ENCODE measurements around the gene CERS5.
A peak's percentile ranks its signal among the peaks of the same experiment; 100 is the strongest.
"Not testable (repeated sequence)": the region's sequence is repeated elsewhere in the genome, so short reads cannot be mapped to it uniquely, and the experiment has no call there.

Gene CERS5

DNA sequence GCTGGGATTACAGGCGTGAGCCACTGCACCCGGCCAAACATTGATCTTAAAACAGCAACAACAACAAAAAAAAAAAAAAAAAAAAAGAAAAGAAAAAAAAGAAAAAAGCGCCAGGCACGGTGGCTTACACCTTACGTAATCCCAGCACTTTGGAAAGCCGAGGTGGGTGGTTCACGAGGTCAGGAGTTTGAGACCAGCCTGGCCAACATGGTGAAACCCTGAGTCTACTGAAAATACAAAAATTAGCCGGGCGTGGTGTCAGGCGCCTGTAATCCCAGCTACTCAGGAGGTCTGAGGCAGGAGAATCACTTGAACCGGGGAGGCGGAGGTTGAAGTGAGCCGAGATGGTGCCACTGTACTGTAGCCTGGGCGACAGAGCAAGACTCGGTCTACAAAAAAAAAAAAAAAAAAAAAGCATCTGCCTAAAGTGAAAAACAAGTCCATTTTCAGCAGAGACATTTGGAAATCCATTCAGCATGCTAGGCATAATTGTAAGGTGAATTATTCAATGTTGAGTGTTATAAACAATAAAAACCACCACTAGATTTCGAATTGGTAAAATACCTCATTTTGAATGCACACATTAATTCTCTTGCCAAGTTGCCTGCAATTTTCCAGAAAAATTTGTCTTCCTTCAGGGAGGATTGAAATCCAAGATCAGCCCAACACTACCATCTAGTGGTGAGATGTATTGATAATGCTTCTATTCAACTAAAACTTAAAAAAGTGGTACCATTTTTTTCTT is 8.0 kb upstream of the CERS5 start:
- FAIRE-seq, result no peak
- DNase-seq (ENCODE audit: insufficient read length, low spot score), result no peak

GRCh38 chr12:50166799-50167048 is 445 bp downstream of the CERS5 start:
- FAIRE-seq (no peak), DNase-seq (ENCODE audit: insufficient read length, low spot score) (no peak)
- 0 out of 2 replicates have a peak, but pooled peaks have one; percentile 22 for TF ChIP-seq SPI1 (IDR thresholded peaks at IDR 0.05; ENCODE audit: low read depth, low read length)
- no peak for TF ChIP-seq POLR2A (IDR thresholded peaks at IDR 0.05; ENCODE audit: low read depth, low read length)

More for the DNA sequence above, 8.0 kb upstream of the CERS5 start:
- TF ChIP-seq TAF1 (IDR thresholded peaks at IDR 0.05; ENCODE audit: low read depth, low read length), result no peak
- no peak for TF ChIP-seq POLR2A (IDR thresholded peaks at IDR 0.05; ENCODE audit: low read depth, low read length)
- TF ChIP-seq POLR2AphosphoS5 (IDR thresholded peaks at IDR 0.05; ENCODE audit: low read depth, low read length), result no peak
- no peak for TF ChIP-seq SPI1 (IDR thresholded peaks at IDR 0.05; ENCODE audit: low read depth, low read length)
- TF ChIP-seq POU2F2 (IDR thresholded peaks at IDR 0.05; ENCODE audit: low read depth, low read length), result no peak
- TF ChIP-seq PAX5 (IDR thresholded peaks at IDR 0.05; ENCODE audit: insufficient read depth, low read length, severe bottlenecking), result no peak

DNA sequence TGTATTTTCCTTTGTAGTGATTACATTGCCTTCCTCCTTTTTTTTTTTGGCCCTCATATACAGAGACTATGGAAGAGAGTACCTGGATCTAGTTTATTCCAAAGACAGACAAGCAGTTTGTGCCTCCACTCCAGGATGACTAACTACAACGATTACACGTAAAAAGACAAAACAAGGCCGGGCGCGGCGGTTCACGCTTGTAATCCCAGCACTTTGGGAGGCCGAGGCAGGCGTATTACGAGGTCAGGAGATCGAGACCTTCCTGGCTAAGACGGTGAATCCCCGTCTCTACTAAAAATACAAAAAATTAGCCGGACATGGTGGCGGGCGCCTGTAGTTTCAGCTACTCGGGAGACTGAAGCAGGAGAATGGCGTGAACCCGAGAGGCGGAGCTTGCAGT is 2.2 kb downstream of the CERS5 start:
- FAIRE-seq (no peak), DNase-seq (ENCODE audit: insufficient read length, low spot score) (no peak)
- TF ChIP-seq POLR2A (IDR thresholded peaks at IDR 0.05; ENCODE audit: low read depth, low read length) (no peak), POU2F2 (IDR thresholded peaks at IDR 0.05; ENCODE audit: low read depth, low read length) (no peak), POLR2AphosphoS5 (IDR thresholded peaks at IDR 0.05; ENCODE audit: low read depth, low read length) (no peak), PAX5 (IDR thresholded peaks at IDR 0.05; ENCODE audit: insufficient read depth, low read length, severe bottlenecking) (no peak), SPI1 (IDR thresholded peaks at IDR 0.05; ENCODE audit: low read depth, low read length) (no peak), TAF1 (IDR thresholded peaks at IDR 0.05; ENCODE audit: low read depth, low read length) (no peak)

DNA sequence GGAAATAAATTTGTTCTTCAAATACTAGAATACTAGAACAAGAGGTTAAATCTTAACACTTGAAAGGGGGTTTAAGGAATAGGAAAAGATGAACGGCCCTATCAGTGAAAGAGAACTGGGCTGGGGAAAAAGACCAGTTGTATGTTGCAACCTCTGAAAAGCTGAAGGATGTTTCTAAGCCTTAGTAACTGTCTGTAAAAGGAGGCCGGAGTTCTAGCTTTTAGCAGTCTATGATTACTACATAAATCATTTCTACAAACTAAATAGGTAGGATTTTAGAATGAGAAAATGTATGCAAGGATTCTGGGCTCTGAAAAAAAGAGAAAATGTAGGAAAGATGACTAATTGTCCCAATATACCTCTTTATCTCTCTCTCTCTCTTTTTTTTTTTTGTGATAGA is 4.9 kb downstream of the CERS5 start:
- no peak for TF ChIP-seq TAF1 (IDR thresholded peaks at IDR 0.05; ENCODE audit: low read depth, low read length)
- no peak for TF ChIP-seq POU2F2 (IDR thresholded peaks at IDR 0.05; ENCODE audit: low read depth, low read length)
- TF ChIP-seq POLR2AphosphoS5 (IDR thresholded peaks at IDR 0.05; ENCODE audit: low read depth, low read length), result no peak
- no peak for TF ChIP-seq PAX5 (IDR thresholded peaks at IDR 0.05; ENCODE audit: insufficient read depth, low read length, severe bottlenecking)
- no peak for TF ChIP-seq SPI1 (IDR thresholded peaks at IDR 0.05; ENCODE audit: low read depth, low read length)
- no peak for TF ChIP-seq POLR2A (IDR thresholded peaks at IDR 0.05; ENCODE audit: low read depth, low read length)
- FAIRE-seq (no peak), DNase-seq (ENCODE audit: insufficient read length, low spot score) (no peak)

GRCh38 chr12:50160643-50161042 is 6.5 kb downstream of the CERS5 start:
- no peak for FAIRE-seq
- no peak for DNase-seq (ENCODE audit: insufficient read length, low spot score)
- TF ChIP-seq PAX5 (IDR thresholded peaks at IDR 0.05; ENCODE audit: insufficient read depth, low read length, severe bottlenecking) (no peak), POLR2A (IDR thresholded peaks at IDR 0.05; ENCODE audit: low read depth, low read length) (no peak), TAF1 (IDR thresholded peaks at IDR 0.05; ENCODE audit: low read depth, low read length) (no peak), SPI1 (IDR thresholded peaks at IDR 0.05; ENCODE audit: low read depth, low read length) (no peak), POU2F2 (IDR thresholded peaks at IDR 0.05; ENCODE audit: low read depth, low read length) (no peak), POLR2AphosphoS5 (IDR thresholded peaks at IDR 0.05; ENCODE audit: low read depth, low read length) (no peak)

DNA sequence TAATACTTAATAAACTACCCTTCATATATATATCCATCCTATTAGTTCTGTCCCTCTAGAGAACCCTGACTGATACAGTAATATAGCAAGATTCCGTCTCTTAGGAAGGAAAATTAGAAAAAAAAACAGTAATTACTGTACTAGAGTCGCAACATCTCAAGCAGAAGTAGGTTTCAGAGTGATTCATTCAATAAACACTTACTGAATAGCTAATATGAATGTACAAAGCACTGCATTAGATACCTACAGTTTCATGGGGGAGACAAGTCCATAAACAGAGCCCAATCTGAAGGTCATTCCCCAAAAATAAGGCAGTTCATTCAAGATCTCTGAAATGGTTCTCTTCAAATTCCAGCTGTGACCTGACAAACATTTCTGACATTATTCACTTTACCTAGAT is 9.9 kb downstream of the CERS5 start:
- FAIRE-seq (no peak), DNase-seq (ENCODE audit: insufficient read length, low spot score) (no peak)
- TF ChIP-seq PAX5 (IDR thresholded peaks at IDR 0.05; ENCODE audit: insufficient read depth, low read length, severe bottlenecking) (no peak), TAF1 (IDR thresholded peaks at IDR 0.05; ENCODE audit: low read depth, low read length) (no peak), POU2F2 (IDR thresholded peaks at IDR 0.05; ENCODE audit: low read depth, low read length) (no peak), SPI1 (IDR thresholded peaks at IDR 0.05; ENCODE audit: low read depth, low read length) (no peak), POLR2AphosphoS5 (IDR thresholded peaks at IDR 0.05; ENCODE audit: low read depth, low read length) (no peak), POLR2A (IDR thresholded peaks at IDR 0.05; ENCODE audit: low read depth, low read length) (no peak)

- TF ChIP-seq POLR2AphosphoS5 (IDR thresholded peaks at IDR 0.05; ENCODE audit: low read depth, low read length) (no peak), SPI1 (IDR thresholded peaks at IDR 0.05; ENCODE audit: low read depth, low read length) (no peak), POLR2A (IDR thresholded peaks at IDR 0.05; ENCODE audit: low read depth, low read length) (no peak), PAX5 (IDR thresholded peaks at IDR 0.05; ENCODE audit: insufficient read depth, low read length, severe bottlenecking) (no peak), TAF1 (IDR thresholded peaks at IDR 0.05; ENCODE audit: low read depth, low read length) (no peak), POU2F2 (IDR thresholded peaks at IDR 0.05; ENCODE audit: low read depth, low read length) (no peak)
- DNase-seq (ENCODE audit: insufficient read length, low spot score) (no peak), FAIRE-seq (no peak)
These were observed 10.5 kb downstream of the CERS5 start for GRCh38 chr12:50156641-50157040.

DNA sequence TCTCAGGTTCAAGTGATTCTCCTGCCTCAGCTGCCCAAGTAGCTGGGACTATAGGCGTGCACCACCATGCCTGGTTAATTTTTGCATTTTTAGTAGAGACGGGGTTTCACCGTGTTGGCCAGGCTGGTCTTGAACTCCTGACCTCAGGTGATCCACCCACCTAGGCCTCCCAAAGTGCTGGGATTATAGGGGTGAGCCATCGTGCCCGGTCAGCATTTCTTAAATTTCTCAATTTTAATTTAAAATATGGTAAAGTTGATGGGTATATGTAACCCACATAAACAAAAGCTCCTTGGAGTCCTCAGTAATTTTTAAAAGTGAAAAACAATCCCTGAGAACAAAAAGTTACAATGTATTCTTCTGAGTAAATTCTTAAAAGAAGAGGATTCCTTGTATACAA is 12.2 kb downstream of the CERS5 start:
- DNase-seq (ENCODE audit: insufficient read length, low spot score), result not testable (repeated sequence)

GRCh38 chr12:50151047-50151687 is 16.0 kb downstream of the CERS5 start:
- DNase-seq (ENCODE audit: insufficient read length, low spot score) (no peak), FAIRE-seq (no peak)
- TF ChIP-seq TAF1 (IDR thresholded peaks at IDR 0.05; ENCODE audit: low read depth, low read length) (no peak), PAX5 (IDR thresholded peaks at IDR 0.05; ENCODE audit: insufficient read depth, low read length, severe bottlenecking) (no peak), POLR2AphosphoS5 (IDR thresholded peaks at IDR 0.05; ENCODE audit: low read depth, low read length) (no peak), POLR2A (IDR thresholded peaks at IDR 0.05; ENCODE audit: low read depth, low read length) (no peak), SPI1 (IDR thresholded peaks at IDR 0.05; ENCODE audit: low read depth, low read length) (no peak), POU2F2 (IDR thresholded peaks at IDR 0.05; ENCODE audit: low read depth, low read length) (no peak)

More for the DNA sequence above, 12.2 kb downstream of the CERS5 start:
- not testable (repeated sequence) for FAIRE-seq

- FAIRE-seq (no peak), DNase-seq (ENCODE audit: insufficient read length, low spot score) (no peak)
- TF ChIP-seq SPI1 (IDR thresholded peaks at IDR 0.05; ENCODE audit: low read depth, low read length) (no peak), POLR2A (IDR thresholded peaks at IDR 0.05; ENCODE audit: low read depth, low read length) (no peak), POU2F2 (IDR thresholded peaks at IDR 0.05; ENCODE audit: low read depth, low read length) (no peak), POLR2AphosphoS5 (IDR thresholded peaks at IDR 0.05; ENCODE audit: low read depth, low read length) (no peak), PAX5 (IDR thresholded peaks at IDR 0.05; ENCODE audit: insufficient read depth, low read length, severe bottlenecking) (no peak), TAF1 (IDR thresholded peaks at IDR 0.05; ENCODE audit: low read depth, low read length) (no peak)
These were observed 17.9 kb downstream of the CERS5 start for GRCh38 chr12:50149311-50149710.

GRCh38 chr12:50148011-50148410 is 19.2 kb downstream of the CERS5 start:
- FAIRE-seq; DNase-seq (ENCODE audit: insufficient read length, low spot score): not testable (repeated sequence)

Data from GM12891 (cell line).